Cerebellar cortex (tissue), 1 donor: Measurements from ENCODE around the gene ZSWIM4.

Experiments used
- DNase-seq: peaks from one replicate; pipeline ENCODE4 v3.0.0-alpha.2; 2015; ENCODE audit warnings: low spot score

Gene ZSWIM4

GRCh38 chr19:13875824-13876223 is 80.6 kb downstream of the ZSWIM4 start:
- no peak for DNase-seq

DNA sequence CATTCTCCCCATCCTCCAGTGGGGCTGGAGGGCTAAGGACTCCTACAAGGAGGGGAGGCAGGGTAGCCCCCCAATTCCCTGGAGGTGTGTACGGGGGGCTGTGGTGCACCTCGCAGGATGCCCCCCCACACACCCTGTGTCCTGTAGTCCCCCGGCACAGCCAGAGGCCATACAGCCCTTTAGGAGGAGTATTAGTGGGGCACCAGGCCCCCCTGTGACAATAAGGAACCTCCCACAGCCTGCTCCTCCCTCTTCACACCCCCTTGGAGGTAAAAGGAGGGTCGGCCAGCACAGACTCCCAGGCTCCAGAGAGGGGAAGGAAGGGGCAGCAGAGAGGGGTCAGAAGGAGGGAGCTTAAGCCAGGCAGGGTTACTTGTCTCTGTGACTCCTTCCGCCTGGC is 81.6 kb downstream of the ZSWIM4 start, which contains the start of gene NANOS3:
NANOS3 (plus strand) TSS at position 301 of the 400 bp plus-strand sequence. CDS start 115 bp downstream, outside the sequence.
- no peak for DNase-seq

- DNase-seq = no peak
Observed at GRCh38 chr19:13877303-13877702, 82.1 kb downstream of the ZSWIM4 start.

DNA sequence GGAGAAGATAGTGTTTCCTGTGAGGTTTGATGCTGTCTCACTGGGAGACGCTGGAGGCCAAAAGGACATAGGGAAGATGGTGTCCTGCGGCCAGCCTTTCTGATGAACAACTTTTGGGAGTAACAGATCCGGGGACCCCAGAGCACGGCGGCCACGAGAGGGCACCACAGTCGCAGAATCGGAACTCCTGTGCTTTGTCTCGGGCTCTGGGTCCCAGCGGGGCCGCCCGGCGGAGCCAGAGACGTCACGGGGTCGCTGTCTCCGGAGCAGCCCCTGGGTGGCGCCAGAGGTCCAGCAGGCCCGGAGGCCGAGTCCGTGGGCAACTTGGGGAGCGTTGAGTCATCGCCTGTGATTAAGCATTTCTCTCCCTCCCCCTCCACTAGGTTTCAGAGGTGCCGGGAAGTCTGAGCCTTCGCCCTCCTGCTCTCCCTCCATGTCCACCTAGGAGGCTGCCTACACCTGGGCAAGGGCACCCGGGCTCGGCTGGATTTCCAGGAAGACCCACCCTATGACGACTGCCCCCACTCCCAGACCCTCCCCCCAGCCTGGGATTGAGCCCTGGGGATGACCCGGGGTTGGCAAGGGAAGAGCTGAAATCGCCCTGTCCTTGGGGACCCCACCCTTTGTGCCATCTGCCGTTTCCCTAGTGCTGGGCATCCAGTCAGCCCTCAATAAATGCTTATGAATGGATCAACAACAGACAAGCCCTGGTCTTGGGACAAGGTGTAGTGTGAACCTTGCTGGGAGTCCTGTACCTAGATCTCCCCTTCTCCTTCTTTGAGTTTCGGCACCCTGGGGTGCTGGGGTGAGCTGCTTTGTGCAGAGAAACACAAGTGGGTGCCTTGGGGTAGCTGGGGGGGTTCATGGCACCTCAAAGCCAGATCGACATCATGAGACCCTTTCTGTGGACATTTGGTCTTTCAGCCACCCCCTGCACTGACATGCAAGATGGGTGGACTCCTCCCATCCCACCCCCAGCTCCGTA is 85.1 kb downstream of the ZSWIM4 start:
- DNase-seq = peak; percentile 92

GRCh38 chr19:13881251-13881691 is 86.0 kb downstream of the ZSWIM4 start:
- DNase-seq = no peak
